ENCODE data around the gene SIK1. TPM values are rescaled to one million over a fixed set of nuclear protein-coding genes. Genes with fewer than 3 reads are reported as not detected.
A peak's percentile ranks its signal among the peaks of the same experiment; 100 is the strongest.

The SIK1 gene
- total RNA-seq, 2 donors from 2014 or later, result 8.1 to 8.5 TPM

- H3K27me3 Mint-ChIP-seq, result peaks cover 3% of the 10 kb centered on the region
- no peaks in the 10 kb centered on the region for H3K36me3 Mint-ChIP-seq (ENCODE audit: low read depth)
- H3K27ac Mint-ChIP-seq, result no peak overlapping the region
- H3K9me3 Mint-ChIP-seq, result no peaks in the 10 kb centered on the region
- no peak overlapping the region for H3K4me3 Mint-ChIP-seq
- ATAC-seq (replicated peaks), result no peak
- H3K4me1 Mint-ChIP-seq, result peaks cover 6% of the 10 kb centered on the region
Measured at GRCh38 chr21:43369596-43370090, 57.3 kb downstream of the SIK1 start.

DNA sequence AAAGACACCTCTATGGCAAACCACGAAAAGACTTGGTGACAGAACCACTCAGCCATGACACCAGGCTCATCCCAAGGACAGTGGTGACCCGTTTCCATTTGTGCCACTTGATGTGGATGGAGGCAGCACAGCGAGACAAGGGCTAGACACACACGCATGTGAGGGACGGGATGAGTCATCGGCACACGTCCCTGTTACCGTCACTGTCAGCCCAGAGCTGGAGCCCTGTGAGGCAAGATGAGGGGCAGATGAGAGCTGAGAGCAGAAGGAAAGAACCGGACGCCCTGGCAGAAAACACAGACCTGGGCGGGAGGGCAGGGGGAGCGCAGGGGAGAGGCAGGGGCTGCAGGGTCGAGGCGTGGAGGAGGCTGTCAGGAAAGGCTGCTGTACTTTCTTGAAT is 57.8 kb downstream of the SIK1 start:
- Mint-ChIP-seq H3K4me3 (no peak overlapping the region), H3K36me3 (ENCODE audit: low read depth) (no peaks in the 10 kb centered on the region), H3K4me1 (peaks cover 6% of the 10 kb centered on the region), H3K9me3 (no peaks in the 10 kb centered on the region), H3K27me3 (peaks cover 3% of the 10 kb centered on the region), H3K27ac (no peak overlapping the region)
- ATAC-seq (replicated peaks), result peak; percentile 57

GRCh38 chr21:43368685-43369084 is 58.2 kb downstream of the SIK1 start:
- Mint-ChIP-seq H3K27me3 (peaks cover 3% of the 10 kb centered on the region), H3K4me3 (no peak overlapping the region), H3K36me3 (ENCODE audit: low read depth) (no peaks in the 10 kb centered on the region), H3K27ac (no peak overlapping the region), H3K4me1 (peaks cover 6% of the 10 kb centered on the region), H3K9me3 (no peaks in the 10 kb centered on the region)
- ATAC-seq (replicated peaks), result no peak

GRCh38 chr21:43367859-43368258 is 59.1 kb downstream of the SIK1 start:
- Mint-ChIP-seq H3K4me1 (peaks cover 8% of the 10 kb centered on the region), H3K9me3 (no peaks in the 10 kb centered on the region), H3K36me3 (ENCODE audit: low read depth) (peaks cover 1% of the 10 kb centered on the region), H3K4me3 (no peak overlapping the region), H3K27ac (no peak overlapping the region), H3K27me3 (peaks cover 3% of the 10 kb centered on the region)
- ATAC-seq (replicated peaks), result no peak

- Mint-ChIP-seq H3K27ac (no peak overlapping the region), H3K9me3 (no peaks in the 10 kb centered on the region), H3K4me3 (no peak overlapping the region), H3K36me3 (ENCODE audit: low read depth) (peaks cover 6% of the 10 kb centered on the region), H3K4me1 (peaks cover 13% of the 10 kb centered on the region), H3K27me3 (peaks cover 3% of the 10 kb centered on the region)
- no peak for ATAC-seq (replicated peaks)
Measured at GRCh38 chr21:43367296-43367695, 59.6 kb downstream of the SIK1 start.

- no peak overlapping the region for H3K4me3 Mint-ChIP-seq
- no peak for ATAC-seq (replicated peaks)
- no peaks in the 10 kb centered on the region for H3K9me3 Mint-ChIP-seq
- peaks cover 13% of the 10 kb centered on the region for H3K4me1 Mint-ChIP-seq
- H3K27me3 Mint-ChIP-seq, result peaks cover 3% of the 10 kb centered on the region
- H3K27ac Mint-ChIP-seq, result no peak overlapping the region
- H3K36me3 Mint-ChIP-seq (ENCODE audit: low read depth), result peaks cover 7% of the 10 kb centered on the region
Measured at GRCh38 chr21:43366656-43367055, 60.3 kb downstream of the SIK1 start.

- H3K9me3 Mint-ChIP-seq, result no peaks in the 10 kb centered on the region
- ATAC-seq (replicated peaks), result no peak
- peaks cover 3% of the 10 kb centered on the region for H3K27me3 Mint-ChIP-seq
- peaks cover 18% of the 10 kb centered on the region for H3K4me1 Mint-ChIP-seq
- H3K27ac Mint-ChIP-seq, result no peak overlapping the region
- H3K36me3 Mint-ChIP-seq (ENCODE audit: low read depth), result peaks cover 14% of the 10 kb centered on the region
- no peak overlapping the region for H3K4me3 Mint-ChIP-seq
Measured at GRCh38 chr21:43365611-43366426, 61.1 kb downstream of the SIK1 start.

GRCh38 chr21:43364851-43365424 is 62.0 kb downstream of the SIK1 start:
- no peak overlapping the region for H3K4me3 Mint-ChIP-seq
- H3K27me3 Mint-ChIP-seq, result peaks cover 3% of the 10 kb centered on the region
- peaks cover 18% of the 10 kb centered on the region for H3K4me1 Mint-ChIP-seq
- H3K9me3 Mint-ChIP-seq, result no peaks in the 10 kb centered on the region
- H3K36me3 Mint-ChIP-seq (ENCODE audit: low read depth), result peaks cover 14% of the 10 kb centered on the region
- no peak for ATAC-seq (replicated peaks)
- no peak overlapping the region for H3K27ac Mint-ChIP-seq

Other genes starting within 250 kb of the SIK1 start
- gene HSF2BP, start 232.4 kb upstream of the SIK1 start, total RNA-seq, result 1 to 10 TPM in 1 of 2 donors, under 1 TPM in 1; 0.50 to 1.0 TPM
- 10 to 100 TPM; 34.5 to 76.3 TPM for gene RRP1B, start 232.4 kb upstream of the SIK1 start, total RNA-seq